DND-41 (cell line): ENCODE data around the gene TNPO3.
A peak's percentile ranks its signal among the peaks of the same experiment; 100 is the strongest.

ENCODE experiments used
- ATAC-seq: fragments of 200-7000 bp; cut with Tn5 transposase; 3 replicates; pipeline ENCODE4 v1.9.1; 2021; ENCODE audit warnings: low read depth; ENCODE audit not compliant: insufficient read depth
- DNase-seq: peaks from one replicate; pipeline ENCODE4 v3.0.0-alpha.2; 2020
- H2AFZ ChIP-seq: 2 replicates; pipeline ENCODE4 v1.6.0; 2012; ENCODE audit warnings: low read depth, low read length
- H3K27ac ChIP-seq: 2 replicates; pipeline ENCODE4 v1.5.1; 2012; ENCODE audit warnings: low read length, inconsistent platforms
- H3K27me3 ChIP-seq: fragments of 200-600 bp; sonication (generic); 2 replicates; pipeline ENCODE4 v1.6.0; 2012; ENCODE audit warnings: low read length, mild to moderate bottlenecking, inconsistent platforms; ENCODE audit not compliant: insufficient read depth, poor library complexity
- H3K36me3 ChIP-seq: 2 replicates; pipeline ENCODE4 v1.5.1; 2012; ENCODE audit warnings: low read length, inconsistent platforms; ENCODE audit not compliant: insufficient read depth
- H3K4me1 ChIP-seq: 2 replicates; pipeline ENCODE4 v1.5.1; 2012; ENCODE audit warnings: mild to moderate bottlenecking, low read length; ENCODE audit not compliant: insufficient read depth
- H3K4me2 ChIP-seq: 2 replicates; pipeline ENCODE4 v1.6.0; 2012; ENCODE audit warnings: mild to moderate bottlenecking, moderate library complexity, low read length, inconsistent platforms; ENCODE audit not compliant: insufficient read depth
- H3K4me3 ChIP-seq, 2 experiments: fragments of 200-600 bp in 1 of 2; shearing (Covaris generic) in 1 of 2; 2 replicates each; pipeline ENCODE4 v1.5.1; 2012 to 2016; ENCODE audit warnings: inconsistent platforms in 2 of 2, low read length in 2 of 2, mild to moderate bottlenecking in 2 of 2, low read depth in 1 of 2, moderate library complexity in 1 of 2
- H3K79me2 ChIP-seq: 2 replicates; pipeline ENCODE4 v1.6.0; 2012; ENCODE audit warnings: low read length, inconsistent platforms; ENCODE audit not compliant: insufficient read depth
- H3K9ac ChIP-seq: 2 replicates; pipeline ENCODE4 v1.6.0; 2012; ENCODE audit warnings: low read depth, mild to moderate bottlenecking, inconsistent platforms, low read length, moderate library complexity
- H3K9me3 ChIP-seq: 2 replicates; pipeline ENCODE4 v1.5.1; 2012; ENCODE audit warnings: low read length, moderate library complexity, mild to moderate bottlenecking, inconsistent platforms; ENCODE audit not compliant: insufficient read depth, severe bottlenecking
- H4K20me1 ChIP-seq: 2 replicates; pipeline ENCODE4 v1.6.0; 2012; ENCODE audit warnings: low read length; ENCODE audit not compliant: insufficient read depth
- CTCF ChIP-seq: IDR thresholded peaks from 2 replicates; pipeline ENCODE4 v1.5.1; 2012; ENCODE audit warnings: borderline replicate concordance, low read length, moderate library complexity, mild to moderate bottlenecking; ENCODE audit not compliant: poor library complexity, severe bottlenecking; ENCODE audit errors: extremely low read depth
- EZH2 ChIP-seq: IDR thresholded peaks from 3 replicates; pipeline ENCODE4 v1.6.1; 2012; ENCODE audit warnings: borderline replicate concordance, low read depth, mild to moderate bottlenecking, moderate library complexity, low read length, inconsistent platforms; ENCODE audit not compliant: severe bottlenecking

Gene TNPO3

DNA sequence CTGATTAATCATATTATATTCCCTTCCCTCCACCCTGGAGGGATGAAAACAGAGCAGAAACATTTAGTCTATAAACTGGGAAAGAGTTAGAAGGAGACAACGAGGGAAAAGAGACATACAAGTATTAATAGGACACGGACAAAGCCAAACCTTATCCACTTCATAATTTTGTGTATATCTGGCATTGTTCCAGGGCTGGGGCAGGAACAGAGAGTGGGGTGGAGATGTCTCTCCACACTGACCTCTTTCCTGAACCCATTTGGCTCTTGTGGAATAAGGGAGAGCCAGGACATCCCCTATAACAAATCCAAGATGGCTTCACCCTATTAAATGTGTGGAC is 45.9 kb upstream of the TNPO3 start:
- no peak for TF ChIP-seq CTCF
- TF ChIP-seq EZH2, result no peak
- Histone ChIP-seq H3K4me1 (peaks cover 1% of the 10 kb centered on the region), H3K4me2 (no peak overlapping the region), H3K27me3 (no peaks in the 10 kb centered on the region), H3K27ac (no peak overlapping the region), H2AFZ (no peak overlapping the region), H3K9me3 (no peaks in the 10 kb centered on the region), H4K20me1 (no peaks in the 10 kb centered on the region), H3K9ac (no peak overlapping the region), H3K79me2 (no peaks in the 10 kb centered on the region), H3K36me3 (no peaks in the 10 kb centered on the region), H3K4me3 (no peak overlapping the region)
- no peak for DNase-seq
- no peak for ATAC-seq

DNA sequence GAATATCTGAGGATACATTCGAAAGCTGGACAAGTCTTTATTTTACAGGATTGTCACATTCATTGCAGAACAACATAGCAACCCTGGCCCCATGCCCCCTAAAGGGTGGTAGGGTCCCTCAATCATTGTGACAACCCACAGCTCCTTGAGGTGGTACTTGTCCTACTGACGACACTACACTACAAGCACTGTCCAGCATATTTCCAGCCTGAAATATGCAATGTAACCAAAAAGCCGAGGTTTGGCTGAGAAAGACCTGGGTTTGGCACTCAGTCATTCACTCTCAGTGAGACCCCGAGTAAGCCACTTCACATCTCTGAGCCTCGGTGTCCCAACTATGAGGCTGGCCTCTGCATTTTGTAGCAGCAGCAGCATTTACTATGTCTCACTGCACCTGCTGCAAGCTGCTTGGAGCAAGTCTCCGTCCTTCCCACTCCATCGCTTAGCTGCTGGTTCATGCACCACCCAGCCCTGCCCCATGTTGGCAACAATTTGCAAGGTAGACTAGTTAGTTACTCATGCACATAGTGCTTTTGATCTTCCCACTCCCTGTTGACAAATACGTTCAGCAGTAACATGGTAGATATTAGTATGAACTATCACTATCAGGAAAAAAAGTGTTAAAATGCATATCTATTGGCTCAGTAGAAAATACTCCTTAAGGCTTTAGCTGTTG is 43.6 kb upstream of the TNPO3 start:
- H2AFZ ChIP-seq, result no peak overlapping the region
- no peak for TF ChIP-seq CTCF
- no peak for TF ChIP-seq EZH2
- H4K20me1 ChIP-seq, result no peaks in the 10 kb centered on the region
- no peak overlapping the region for H3K4me2 ChIP-seq
- no peak overlapping the region for H3K27ac ChIP-seq
- no peaks in the 10 kb centered on the region for H3K9me3 ChIP-seq
- H3K36me3 ChIP-seq, result no peaks in the 10 kb centered on the region
- DNase-seq (no peak), ATAC-seq (no peak)
- no peak overlapping the region for H3K9ac ChIP-seq
- no peaks in the 10 kb centered on the region for H3K27me3 ChIP-seq
- H3K79me2 ChIP-seq, result no peaks in the 10 kb centered on the region
- no peak overlapping the region for H3K4me3 ChIP-seq
- peaks cover 15% of the 10 kb centered on the region for H3K4me1 ChIP-seq

- Histone ChIP-seq H3K4me3 (no peak overlapping the region), H3K9ac (no peak overlapping the region), H2AFZ (0 out of 2 replicates have a peak overlapping the region, but pooled peaks have one; percentile 8), H3K4me1 (peaks cover 21% of the 10 kb centered on the region), H3K9me3 (no peaks in the 10 kb centered on the region), H3K79me2 (no peaks in the 10 kb centered on the region), H3K4me2 (no peak overlapping the region), H3K27ac (0 out of 2 replicates have a peak overlapping the region, but pooled peaks have one; percentile 9), H4K20me1 (no peaks in the 10 kb centered on the region), H3K27me3 (no peaks in the 10 kb centered on the region), H3K36me3 (no peaks in the 10 kb centered on the region)
- ATAC-seq, result peak; percentile 96
- peak; percentile 77 for DNase-seq
- no peak for TF ChIP-seq CTCF
- no peak for TF ChIP-seq EZH2
Measured at GRCh38 chr7:129095258-129095657, 40.3 kb upstream of the TNPO3 start.
